H1 (cell line): ENCODE results near the gene SLCO2A1. TPM values are rescaled to one million over a fixed set of nuclear protein-coding genes. Genes with fewer than 3 reads are reported as not detected.
A peak's percentile ranks its signal among the peaks of the same experiment; 100 is the strongest.

Experiments
- CTCF ChIA-PET: fragments of 300-600 bp; sonication (Branson Sonifier 250); formaldehyde crosslinking; loops from one replicate; lab custom pipeline; 2021; ENCODE audit not compliant: partially characterized antibody; lab: Charles Lee
- POLR2A ChIA-PET: fragments of 300-600 bp; sonication (Branson Sonifier 250); formaldehyde crosslinking; loops from one replicate; lab custom pipeline; 2021; ENCODE audit warnings: inconsistent platforms; ENCODE audit not compliant: partially characterized antibody; lab: Charles Lee
- DNase-seq, 2 experiments: peaks; one replicate each; pipeline versions ENCODE4 v3.0.0 to v3.0.0-alpha.2; 2010 to 2022; ENCODE audit warnings: low spot score in 2 of 2, low read depth in 1 of 2, mixed read lengths in 1 of 2
- FAIRE-seq: peaks from 2 replicates; lab custom pipeline; 2011; peaks lifted over from hg19 to GRCh38; lab: Jason Lieb, UNC
- H2AFZ ChIP-seq: 2 replicates; pipeline ENCODE4 v1.8.1; 2012; ENCODE audit warnings: low read length, inconsistent platforms
- H2AK5ac ChIP-seq: 2 replicates; pipeline ENCODE4 v1.6.1; 2013; ENCODE audit warnings: low read depth, low read length
- H2BK120ac ChIP-seq: replicated peaks from 2 replicates; pipeline ENCODE3; 2013; ENCODE audit warnings: low read depth, low read length, inconsistent platforms
- H2BK12ac ChIP-seq: 2 replicates; pipeline ENCODE4 v1.6.1; 2013; ENCODE audit warnings: low read depth, low read length
- H2BK15ac ChIP-seq: 2 replicates; pipeline ENCODE4 v1.6.1; 2013; ENCODE audit warnings: low read length
- H2BK20ac ChIP-seq: 2 replicates; pipeline ENCODE4 v1.6.1; 2013; ENCODE audit warnings: low read length
- H2BK5ac ChIP-seq: 2 replicates; pipeline ENCODE4 v1.6.1; 2013; ENCODE audit warnings: low read depth, low read length
- H3K14ac ChIP-seq: 2 replicates; pipeline ENCODE4 v1.6.1; 2013; ENCODE audit warnings: inconsistent platforms; ENCODE audit not compliant: insufficient read length
- H3K18ac ChIP-seq: 2 replicates; pipeline ENCODE4 v1.6.1; 2013; ENCODE audit warnings: low read length; ENCODE audit errors: extremely low read depth
- H3K23ac ChIP-seq: 2 replicates; pipeline ENCODE4 v1.6.1; 2013; ENCODE audit warnings: inconsistent platforms; ENCODE audit not compliant: insufficient read length
- H3K23me2 ChIP-seq: 2 replicates; pipeline ENCODE4 v1.6.1; 2013; ENCODE audit warnings: low read depth, low read length
- H3K27ac ChIP-seq: 2 replicates; pipeline ENCODE4 v1.6.1; 2011; ENCODE audit warnings: low read depth, low read length, inconsistent platforms
- H3K27me3 ChIP-seq, 4 experiments: replicated peaks in 1 of 4; 1 replicate in 1 of 4; 2 replicates in 3 of 4; pipeline versions ENCODE4 v1.6.1 to v1.8.1; 2011 to 2013; ENCODE audit warnings: low read length in 3 of 4, mild to moderate bottlenecking in 3 of 4, inconsistent platforms in 2 of 4, mixed read lengths in 2 of 4, moderate library complexity in 1 of 4; ENCODE audit not compliant: control insufficient read depth in 3 of 4, insufficient read depth in 3 of 4; ENCODE audit errors: extremely low read depth in 1 of 4
- H3K36me3 ChIP-seq, 4 experiments: 2 replicates each; pipeline versions ENCODE4 v1.6.1 to v1.8.1; 2011 to 2013; ENCODE audit warnings: mild to moderate bottlenecking in 4 of 4, low read length in 3 of 4, moderate library complexity in 2 of 4, control low read depth in 1 of 4, inconsistent platforms in 1 of 4; ENCODE audit not compliant: insufficient read depth in 4 of 4, control insufficient read depth in 2 of 4
- H3K4ac ChIP-seq: replicated peaks from 2 replicates; pipeline ENCODE3; 2013; ENCODE audit warnings: low read length, low read depth, mixed read lengths, inconsistent platforms; ENCODE audit not compliant: insufficient read length
- H3K4me1 ChIP-seq, 4 experiments: replicated peaks in 1 of 4; 1 replicate in 1 of 4; 2 replicates in 3 of 4; pipeline versions ENCODE4 v1.6.1 to v1.8.1; 2011 to 2013; ENCODE audit warnings: low read length in 3 of 4, inconsistent platforms in 2 of 4, mixed read lengths in 1 of 4; ENCODE audit not compliant: insufficient read depth in 4 of 4, control insufficient read depth in 3 of 4
- H3K4me2 ChIP-seq, 2 experiments: 2 replicates each; pipeline versions ENCODE4 v1.6.1 to v1.8.1; 2011 to 2013; ENCODE audit warnings: low read depth in 2 of 2, low read length in 2 of 2, control low read depth in 1 of 2, inconsistent platforms in 1 of 2, mild to moderate bottlenecking in 1 of 2; ENCODE audit not compliant: insufficient read depth in 1 of 2
- H3K4me3 ChIP-seq, 4 experiments: fragments of 200-600, 300-600 bp in 1 of 4; sonication (generic), shearing (Covaris generic), sonication (Bioruptor Twin) in 1 of 4; 2 replicates each; pipeline versions ENCODE4 v1.5.1 to v1.8.1; 2011 to 2016; ENCODE audit warnings: low read length in 4 of 4, low read depth in 3 of 4, control low read depth in 2 of 4, inconsistent platforms in 2 of 4, mild to moderate bottlenecking in 2 of 4, mixed read lengths in 1 of 4, moderate library complexity in 1 of 4; ENCODE audit not compliant: insufficient read depth in 2 of 4; ENCODE audit errors: extremely low read depth in 1 of 4
- H3K56ac ChIP-seq: replicated peaks from 2 replicates; pipeline ENCODE3; 2013; ENCODE audit warnings: low read depth, mild to moderate bottlenecking, mixed read lengths, low read length, inconsistent platforms; ENCODE audit not compliant: insufficient read length
- H3K79me1 ChIP-seq: 2 replicates; pipeline ENCODE4 v1.6.1; 2013; ENCODE audit warnings: low read depth, low read length, control low read depth
- H3K79me2 ChIP-seq, 2 experiments: 2 replicates each; pipeline versions ENCODE4 v1.6.1 to v1.8.1; 2012 to 2013; ENCODE audit warnings: low read length in 2 of 2, mild to moderate bottlenecking in 2 of 2, inconsistent platforms in 1 of 2; ENCODE audit not compliant: insufficient read depth in 2 of 2, control insufficient read depth in 1 of 2
- H3K9ac ChIP-seq, 4 experiments: replicated peaks in 1 of 4; 1 replicate in 1 of 4; 2 replicates in 3 of 4; pipeline versions ENCODE4 v1.6.1 to v1.8.1; 2011 to 2013; ENCODE audit warnings: low read depth in 3 of 4, low read length in 3 of 4, control low read depth in 2 of 4, mild to moderate bottlenecking in 2 of 4, moderate library complexity in 2 of 4, inconsistent platforms in 1 of 4; ENCODE audit errors: extremely low read depth in 1 of 4
- H3K9me3 ChIP-seq, 2 experiments: 2 replicates each; pipeline versions ENCODE4 v1.6.1 to v1.8.1; 2012 to 2013; ENCODE audit warnings: mild to moderate bottlenecking in 2 of 2, moderate library complexity in 2 of 2, control low read depth in 1 of 2, inconsistent platforms in 1 of 2, low read depth in 1 of 2, low read length in 1 of 2, mixed read lengths in 1 of 2; ENCODE audit not compliant: insufficient read depth in 2 of 2
- H4K20me1 ChIP-seq, 2 experiments: replicated peaks in 1 of 2; 2 replicates each; pipeline versions ENCODE3 to v1.8.1; 2011 to 2013; ENCODE audit warnings: inconsistent platforms in 2 of 2, low read length in 2 of 2, mild to moderate bottlenecking in 1 of 2; ENCODE audit not compliant: insufficient read depth in 2 of 2, control insufficient read depth in 1 of 2
- H4K5ac ChIP-seq: 2 replicates; pipeline ENCODE4 v1.6.1; 2013; ENCODE audit warnings: low read length, low read depth, mixed read lengths, inconsistent platforms; ENCODE audit not compliant: insufficient read length
- H4K8ac ChIP-seq: 2 replicates; pipeline ENCODE4 v1.8.0; 2013; ENCODE audit warnings: mild to moderate bottlenecking, moderate library complexity, low read length, inconsistent platforms; ENCODE audit not compliant: insufficient read depth; ENCODE audit errors: extremely low read depth
- H4K91ac ChIP-seq: replicated peaks from 2 replicates; pipeline ENCODE3; 2013; ENCODE audit warnings: low read length, mixed read lengths, inconsistent platforms; ENCODE audit not compliant: insufficient read length
- BCL11A ChIP-seq, 2 experiments: IDR thresholded peaks; one replicate each; pipeline ENCODE4 v1.6.1; 2011; ENCODE audit warnings: low read depth in 2 of 2, low read length in 2 of 2, mild to moderate bottlenecking in 2 of 2
- BRCA1 ChIP-seq: IDR thresholded peaks from 2 replicates; pipeline ENCODE4 v1.6.1; 2012; ENCODE audit warnings: low read depth, low read length, improper control_type of control experiment
- CHD1 ChIP-seq: IDR thresholded peaks from 2 replicates; pipeline ENCODE4 v1.6.1; 2012; ENCODE audit warnings: low read depth, low read length, improper control_type of control experiment
- CHD2 ChIP-seq: IDR thresholded peaks from 2 replicates; pipeline ENCODE4 v1.6.1; 2012; ENCODE audit warnings: low read length, improper control_type of control experiment
- CTBP2 ChIP-seq: IDR thresholded peaks from 2 replicates; pipeline ENCODE4 v1.7.0; 2011; ENCODE audit warnings: borderline replicate concordance, mild to moderate bottlenecking, moderate library complexity, mixed read lengths, low read length; ENCODE audit not compliant: insufficient read depth, insufficient read length
- GABPA ChIP-seq: IDR thresholded peaks from 2 replicates; pipeline ENCODE4 v1.6.1; 2011; ENCODE audit warnings: mild to moderate bottlenecking, low read length, moderate library complexity, borderline replicate concordance; ENCODE audit not compliant: insufficient read depth
- JUND ChIP-seq: IDR thresholded peaks from 2 replicates; pipeline ENCODE4 v1.6.1; 2011; ENCODE audit warnings: mild to moderate bottlenecking, improper control_type of control experiment, low read length
- KDM4A ChIP-seq: IDR thresholded peaks from one replicate; pipeline ENCODE4 v1.7.1; 2012; ENCODE audit warnings: low read depth, mild to moderate bottlenecking, moderate library complexity, low read length, inconsistent platforms; ENCODE audit not compliant: severe bottlenecking
- PHF8 ChIP-seq: fragments of 200-600 bp; sonication (generic); conservative IDR thresholded peaks from 2 replicates; pipeline ENCODE4 v1.7.1; 2012; ENCODE audit warnings: low read depth, mild to moderate bottlenecking, inconsistent platforms, low read length, moderate library complexity
- POU5F1 ChIP-seq: IDR thresholded peaks from 2 replicates; pipeline ENCODE4 v1.6.1; 2011; ENCODE audit warnings: low read depth, mild to moderate bottlenecking, low read length, moderate library complexity
- RBBP5 ChIP-seq: IDR thresholded peaks from 2 replicates; pipeline ENCODE4 v1.7.1; 2012; ENCODE audit warnings: low read depth, mild to moderate bottlenecking, inconsistent platforms, low read length, moderate library complexity, borderline replicate concordance
- RNF2 ChIP-seq: fragments of 200-900, 300-1000 bp; sonication (generic); IDR thresholded peaks from 2 replicates; pipeline ENCODE4 v1.7.1; 2016; ENCODE audit warnings: borderline replicate concordance, low read depth, mild to moderate bottlenecking, antibody characterized with exemption, low read length; ENCODE audit not compliant: poor library complexity, severe bottlenecking; ENCODE audit errors: missing control alignments
- YY1 ChIP-seq: IDR thresholded peaks from 2 replicates; pipeline ENCODE4 v1.6.1; 2011; ENCODE audit warnings: low read depth, mild to moderate bottlenecking, low read length
- WGBS, 2 experiments: shearing (Covaris generic) in 1 of 2; methylation state at CpG; one replicate each; pipeline versions ENCODE4 v1.1.6 to v1.1.7; 2013 to 2015; ENCODE audit warnings: low lambda C conversion rate in 2 of 2, mixed read lengths in 2 of 2, inconsistent platforms in 1 of 2, low coverage in 1 of 2, missing lambda C conversion rate in 1 of 2; ENCODE audit not compliant: insufficient replicate concordance in 2 of 2, insufficient coverage in 1 of 2, insufficient read length in 1 of 2; ENCODE audit errors: extremely low coverage in 1 of 2, missing lambda C conversion rate in 1 of 2; 5-methylcytosine and 5-hydroxymethylcytosine counted together
- polyA plus RNA-seq, 7 experiments: library from polyadenylated mRNA; depleted of rRNA in 3 of 7; stranded (reverse) in 5 of 7; unstranded in 2 of 7; fragments of >200 nt in 5 of 7; fragments of 200-250 nt in 2 of 7; gene quantifications; 1 replicate in 5 of 7; 2 replicates in 1 of 7; 4 replicates in 1 of 7; pipeline versions ENCODE4 v1.2.1 to v1.2.3, GENCODE V29; 2011 to 2013; ENCODE audit warnings: missing spikeins in 2 of 7, mixed read lengths in 2 of 7
- total RNA-seq: library from RNA; stranded (reverse); fragmentation: NEBNext Ultra II Directional; extraction: Animal tissue kit (Norgen Biotek cat#: 25700); gene quantifications from 2 replicates; pipeline ENCODE4 v1.2.1, GENCODE V29; 2021
- TF ChIP-seq, protein P1 (sequence below): IDR thresholded peaks from 2 replicates; pipeline ENCODE4 v1.6.1; 2012; ENCODE audit warnings: inconsistent platforms

SLCO2A1 gene
- total and polyA plus RNA-seq, 2 of the 8 experiments (the other 6 are each of a cell fraction or from before 2014, with no cell fraction given): 1.1 to 2.3 TPM

DNA sequence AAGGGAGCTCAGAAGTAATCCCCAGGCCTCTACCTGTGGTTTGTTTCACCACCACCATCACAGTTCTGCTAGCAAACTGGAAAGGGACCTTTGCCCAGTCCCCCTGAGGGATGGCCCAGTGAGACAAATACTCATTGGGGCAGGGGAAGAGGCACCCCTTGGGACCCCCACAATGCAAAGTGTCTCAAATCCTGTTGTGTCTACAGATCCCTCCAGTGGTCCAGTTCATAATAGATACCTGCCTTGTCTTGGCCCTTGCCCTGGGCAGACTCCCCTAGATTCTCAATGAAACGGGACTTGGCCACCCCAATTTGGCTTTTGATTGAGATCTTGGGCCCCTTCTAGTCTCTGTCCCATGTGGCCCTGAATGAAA is 90.3 kb downstream of the SLCO2A1 start:
- H2BK5ac ChIP-seq: no peak overlapping the region
- H3K9ac ChIP-seq: no peak overlapping the region
- no peaks in the 10 kb centered on the region for H4K20me1 ChIP-seq
- no peak overlapping the region for H2AK5ac ChIP-seq
- no peak overlapping the region for H3K4ac ChIP-seq
- H3K36me3 ChIP-seq: no peaks in the 10 kb centered on the region
- H3K4me2 ChIP-seq: no peak overlapping the region
- H3K4me3 ChIP-seq: no peak overlapping the region
- no peak overlapping the region for H4K8ac ChIP-seq
- H3K79me1 ChIP-seq: no peaks in the 10 kb centered on the region
- no peak overlapping the region for H3K18ac ChIP-seq
- H2BK15ac ChIP-seq: no peak overlapping the region
- no peak overlapping the region for H4K5ac ChIP-seq
- CTCF ChIA-PET: interaction anchor here (0.6 to 4.5 kb wide), 9 partner anchors 8 to 273 kb away, joined by 3 to 20 read pairs (median 4); no protein-coding TSS in a partner anchor
- H3K56ac ChIP-seq: no peak overlapping the region
- no peak overlapping the region for H3K14ac ChIP-seq
- POLR2A ChIA-PET: no interaction called here
- peaks cover 0 to 10% (median 3%) of the 10 kb centered on the region in 4 experiments; a peak in 5 of 7 replicates for H3K4me1 ChIP-seq
- no peak overlapping the region for H3K27ac ChIP-seq
- H3K27me3 ChIP-seq: no peaks in the 10 kb centered on the region
- no peak overlapping the region for H2AFZ ChIP-seq
- DNase-seq: peak in 1 of 2 experiments; percentile 34
- no peaks in the 10 kb centered on the region for H3K79me2 ChIP-seq
- no peak overlapping the region for H2BK12ac ChIP-seq
- WGBS, 2 experiments: 86% methylated on average over 1 of the region's 1 CpG; no CpG with 5 or more reads in 1 of the 2 experiments
- H3K23me2 ChIP-seq: peaks cover 2% of the 10 kb centered on the region; the same call in 1 of the 2 replicates
- H3K9me3 ChIP-seq: no peaks in the 10 kb centered on the region
- no peak overlapping the region for H4K91ac ChIP-seq
- no peak overlapping the region for H2BK120ac ChIP-seq
- FAIRE-seq: no peak
- no peak overlapping the region for H2BK20ac ChIP-seq
- H3K23ac ChIP-seq: no peak overlapping the region
- no peak for TF ChIP-seq POU5F1
- no peak for TF ChIP-seq KDM4A
- no peak for TF ChIP-seq CTBP2
- TF ChIP-seq CHD2: no peak
- TF ChIP-seq RNF2: no peak
- no peak for TF ChIP-seq GABPA
- TF ChIP-seq PHF8: no peak
- TF ChIP-seq CHD1: no peak
- no peak for TF ChIP-seq JUND
- no peak for TF ChIP-seq YY1
- TF ChIP-seq, protein P1, sequence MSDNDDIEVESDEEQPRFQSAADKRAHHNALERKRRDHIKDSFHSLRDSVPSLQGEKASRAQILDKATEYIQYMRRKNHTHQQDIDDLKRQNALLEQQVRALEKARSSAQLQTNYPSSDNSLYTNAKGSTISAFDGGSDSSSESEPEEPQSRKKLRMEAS: no peak
- TF ChIP-seq BRCA1: no peak
- no peak for TF ChIP-seq RBBP5
- no peak for TF ChIP-seq BCL11A (IDR thresholded peaks at IDR 0.05; ENCODE audit: low read depth in 2 of 2, low read length in 2 of 2)
